HL-60 (cell line): ENCODE measurements around the gene UTS2B.

Experiments used
- GABPA ChIP-seq: IDR thresholded peaks from 2 replicates; pipeline ENCODE4 v1.6.1; 2012; ENCODE audit warnings: low read depth
- POLR2AphosphoS5 ChIP-seq: IDR thresholded peaks from 2 replicates; pipeline ENCODE4 v1.6.1; 2012; ENCODE audit warnings: low read depth
- SPI1 ChIP-seq: IDR thresholded peaks from 2 replicates; pipeline ENCODE4 v1.6.1; 2012; ENCODE audit warnings: low read depth, mild to moderate bottlenecking, borderline replicate concordance
- TF ChIP-seq, protein P1 (sequence below): IDR thresholded peaks from one replicate; pipeline ENCODE4 v1.5.1; 2011; ENCODE audit warnings: low read length, control low read depth, inconsistent platforms; ENCODE audit not compliant: insufficient read depth
- TF ChIP-seq, protein P2 (sequence below): IDR thresholded peaks from 2 replicates; pipeline ENCODE4 v1.6.1; 2012; ENCODE audit warnings: low read depth; ENCODE audit not compliant: insufficient replicate concordance

DNA sequence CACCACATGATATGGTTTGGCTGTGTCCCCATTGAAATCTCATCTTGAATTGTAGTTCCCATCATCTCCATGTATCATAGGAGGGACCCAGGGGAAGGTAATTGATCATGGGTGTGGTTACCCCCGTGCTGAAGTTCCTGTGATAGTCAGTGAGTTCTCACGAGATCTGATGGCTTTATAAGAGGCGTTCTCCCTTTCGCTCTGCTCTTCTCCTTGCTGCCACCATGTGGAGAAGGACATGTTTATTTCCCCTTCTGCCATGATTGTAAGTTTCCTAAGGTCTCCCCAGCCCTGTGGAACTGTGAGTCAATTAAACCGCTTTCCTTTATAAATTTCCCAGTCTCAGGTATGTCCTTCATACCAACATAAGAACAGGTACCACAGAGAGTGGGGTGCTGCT lies 109.4 kb downstream of the UTS2B start:
- TF ChIP-seq, protein P1, sequence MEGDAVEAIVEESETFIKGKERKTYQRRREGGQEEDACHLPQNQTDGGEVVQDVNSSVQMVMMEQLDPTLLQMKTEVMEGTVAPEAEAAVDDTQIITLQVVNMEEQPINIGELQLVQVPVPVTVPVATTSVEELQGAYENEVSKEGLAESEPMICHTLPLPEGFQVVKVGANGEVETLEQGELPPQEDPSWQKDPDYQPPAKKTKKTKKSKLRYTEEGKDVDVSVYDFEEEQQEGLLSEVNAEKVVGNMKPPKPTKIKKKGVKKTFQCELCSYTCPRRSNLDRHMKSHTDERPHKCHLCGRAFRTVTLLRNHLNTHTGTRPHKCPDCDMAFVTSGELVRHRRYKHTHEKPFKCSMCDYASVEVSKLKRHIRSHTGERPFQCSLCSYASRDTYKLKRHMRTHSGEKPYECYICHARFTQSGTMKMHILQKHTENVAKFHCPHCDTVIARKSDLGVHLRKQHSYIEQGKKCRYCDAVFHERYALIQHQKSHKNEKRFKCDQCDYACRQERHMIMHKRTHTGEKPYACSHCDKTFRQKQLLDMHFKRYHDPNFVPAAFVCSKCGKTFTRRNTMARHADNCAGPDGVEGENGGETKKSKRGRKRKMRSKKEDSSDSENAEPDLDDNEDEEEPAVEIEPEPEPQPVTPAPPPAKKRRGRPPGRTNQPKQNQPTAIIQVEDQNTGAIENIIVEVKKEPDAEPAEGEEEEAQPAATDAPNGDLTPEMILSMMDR, result no peak
- TF ChIP-seq, protein P2, sequence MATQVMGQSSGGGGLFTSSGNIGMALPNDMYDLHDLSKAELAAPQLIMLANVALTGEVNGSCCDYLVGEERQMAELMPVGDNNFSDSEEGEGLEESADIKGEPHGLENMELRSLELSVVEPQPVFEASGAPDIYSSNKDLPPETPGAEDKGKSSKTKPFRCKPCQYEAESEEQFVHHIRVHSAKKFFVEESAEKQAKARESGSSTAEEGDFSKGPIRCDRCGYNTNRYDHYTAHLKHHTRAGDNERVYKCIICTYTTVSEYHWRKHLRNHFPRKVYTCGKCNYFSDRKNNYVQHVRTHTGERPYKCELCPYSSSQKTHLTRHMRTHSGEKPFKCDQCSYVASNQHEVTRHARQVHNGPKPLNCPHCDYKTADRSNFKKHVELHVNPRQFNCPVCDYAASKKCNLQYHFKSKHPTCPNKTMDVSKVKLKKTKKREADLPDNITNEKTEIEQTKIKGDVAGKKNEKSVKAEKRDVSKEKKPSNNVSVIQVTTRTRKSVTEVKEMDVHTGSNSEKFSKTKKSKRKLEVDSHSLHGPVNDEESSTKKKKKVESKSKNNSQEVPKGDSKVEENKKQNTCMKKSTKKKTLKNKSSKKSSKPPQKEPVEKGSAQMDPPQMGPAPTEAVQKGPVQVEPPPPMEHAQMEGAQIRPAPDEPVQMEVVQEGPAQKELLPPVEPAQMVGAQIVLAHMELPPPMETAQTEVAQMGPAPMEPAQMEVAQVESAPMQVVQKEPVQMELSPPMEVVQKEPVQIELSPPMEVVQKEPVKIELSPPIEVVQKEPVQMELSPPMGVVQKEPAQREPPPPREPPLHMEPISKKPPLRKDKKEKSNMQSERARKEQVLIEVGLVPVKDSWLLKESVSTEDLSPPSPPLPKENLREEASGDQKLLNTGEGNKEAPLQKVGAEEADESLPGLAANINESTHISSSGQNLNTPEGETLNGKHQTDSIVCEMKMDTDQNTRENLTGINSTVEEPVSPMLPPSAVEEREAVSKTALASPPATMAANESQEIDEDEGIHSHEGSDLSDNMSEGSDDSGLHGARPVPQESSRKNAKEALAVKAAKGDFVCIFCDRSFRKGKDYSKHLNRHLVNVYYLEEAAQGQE, result no peak
- no peak for TF ChIP-seq POLR2AphosphoS5
- no peak for TF ChIP-seq SPI1
- TF ChIP-seq GABPA, result no peak
